HG03025 (cell line): ENCODE results near the gene TADA1.
A peak's percentile ranks its signal among the peaks of the same experiment; 100 is the strongest.

Experiments
- ATAC-seq: cut with Tn5 transposase; IDR thresholded peaks from one replicate; pipeline ENCODE4 v1.9.1; 2021; ENCODE audit warnings: mild to moderate bottlenecking, moderate library complexity; ENCODE audit not compliant: unreplicated experiment, low FRiP score

Gene TADA1

GRCh38 chr1:166875734-166876539 is at the start of gene TADA1:
TSS of gene TADA1 (minus strand) at chr1:166876264. CDS start at chr1:166876233, 31 bp downstream.
- ATAC-seq = peak; percentile 86

GRCh38 chr1:166924823-166925541 is 48.9 kb upstream of the TADA1 start:
- peak; percentile 68 for ATAC-seq

GRCh38 chr1:166920561-166921475 is 44.8 kb upstream of the TADA1 start:
- no peak for ATAC-seq

GRCh38 chr1:166918956-166919316 is 42.9 kb upstream of the TADA1 start:
- ATAC-seq = no peak

GRCh38 chr1:166918088-166918955 is 42.3 kb upstream of the TADA1 start:
- no peak for ATAC-seq

GRCh38 chr1:166915941-166916340 is 39.9 kb upstream of the TADA1 start:
- ATAC-seq = no peak

- no peak for ATAC-seq
Measured at GRCh38 chr1:166915042-166915441, 39.0 kb upstream of the TADA1 start.

GRCh38 chr1:166914111-166914510 is 38.0 kb upstream of the TADA1 start:
- ATAC-seq = no peak

- no peak for ATAC-seq
Measured at GRCh38 chr1:166911624-166912023, 35.6 kb upstream of the TADA1 start.

GRCh38 chr1:166910396-166910994 is 34.4 kb upstream of the TADA1 start:
- peak; percentile 97 for ATAC-seq

GRCh38 chr1:166908942-166909341 is 32.9 kb upstream of the TADA1 start:
- no peak for ATAC-seq

- ATAC-seq = no peak
Measured at GRCh38 chr1:166907763-166908162, 31.7 kb upstream of the TADA1 start.

- no peak for ATAC-seq
Measured at GRCh38 chr1:166907051-166907450, 31.0 kb upstream of the TADA1 start.

GRCh38 chr1:166906647-166907046 is 30.6 kb upstream of the TADA1 start:
- no peak for ATAC-seq

- no peak for ATAC-seq
Measured at GRCh38 chr1:166905900-166906299, 29.8 kb upstream of the TADA1 start.

GRCh38 chr1:166905136-166905535 is 29.1 kb upstream of the TADA1 start:
- no peak for ATAC-seq

GRCh38 chr1:166903232-166903631 is 27.2 kb upstream of the TADA1 start:
- ATAC-seq = no peak

GRCh38 chr1:166902279-166902678 is 26.2 kb upstream of the TADA1 start:
- ATAC-seq = no peak

GRCh38 chr1:166900987-166901386 is 24.9 kb upstream of the TADA1 start:
- ATAC-seq = no peak

GRCh38 chr1:166899769-166900168 is 23.7 kb upstream of the TADA1 start:
- ATAC-seq = no peak
